Measurements from ENCODE around the gene NGRN.
A peak's percentile ranks its signal among the peaks of the same experiment; 100 is the strongest.

Gene NGRN

GRCh38 chr15:90320062-90320884, 54.8 kb downstream of the NGRN start:
- peak; percentile 72 for DNase-seq

GRCh38 chr15:90320885-90321278, 55.4 kb downstream of the NGRN start:
- no peak for DNase-seq

All from NCI-H345 (cell line).